Stimulated activated CD4-positive, alpha-beta T cell treated with anti-CD3 and anti-CD28 coated beads, Interleukin-1b, Interleukin-23, amount 100 ng/mL, for 24 hours (primary cell): ENCODE data around the gene CD7.
"Not testable (repeated sequence)": the region's sequence is repeated elsewhere in the genome, so short reads cannot be mapped to it uniquely, and the experiment has no call there.

Experiments
- DNase-seq, 4 experiments: peaks; one replicate each; pipeline ENCODE4 v3.0.0-alpha.2; 2020; ENCODE audit warnings: low read depth in 4 of 4, low spot score in 1 of 4

Gene CD7

DNA sequence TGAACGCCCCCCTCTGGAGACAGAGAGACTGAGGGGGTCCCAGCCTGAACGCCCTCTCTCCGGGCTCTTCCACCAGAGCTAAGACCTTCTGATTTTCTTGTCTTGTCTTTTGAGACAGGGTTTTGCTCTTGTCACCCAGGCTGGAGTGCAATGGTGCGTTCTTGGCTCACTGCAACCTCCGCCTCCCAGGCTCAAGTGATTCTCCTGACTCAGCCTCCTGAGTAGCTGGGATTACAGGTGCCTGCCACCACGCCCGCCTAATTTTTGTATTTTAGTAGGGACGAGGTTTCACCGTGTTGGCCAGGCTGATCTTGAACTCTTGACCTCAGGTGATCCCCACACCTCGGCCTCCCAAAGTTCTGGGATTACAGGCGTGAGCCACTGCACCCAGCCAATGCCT is 30.6 kb upstream of the CD7 start:
- DNase-seq: not testable (repeated sequence)

DNA sequence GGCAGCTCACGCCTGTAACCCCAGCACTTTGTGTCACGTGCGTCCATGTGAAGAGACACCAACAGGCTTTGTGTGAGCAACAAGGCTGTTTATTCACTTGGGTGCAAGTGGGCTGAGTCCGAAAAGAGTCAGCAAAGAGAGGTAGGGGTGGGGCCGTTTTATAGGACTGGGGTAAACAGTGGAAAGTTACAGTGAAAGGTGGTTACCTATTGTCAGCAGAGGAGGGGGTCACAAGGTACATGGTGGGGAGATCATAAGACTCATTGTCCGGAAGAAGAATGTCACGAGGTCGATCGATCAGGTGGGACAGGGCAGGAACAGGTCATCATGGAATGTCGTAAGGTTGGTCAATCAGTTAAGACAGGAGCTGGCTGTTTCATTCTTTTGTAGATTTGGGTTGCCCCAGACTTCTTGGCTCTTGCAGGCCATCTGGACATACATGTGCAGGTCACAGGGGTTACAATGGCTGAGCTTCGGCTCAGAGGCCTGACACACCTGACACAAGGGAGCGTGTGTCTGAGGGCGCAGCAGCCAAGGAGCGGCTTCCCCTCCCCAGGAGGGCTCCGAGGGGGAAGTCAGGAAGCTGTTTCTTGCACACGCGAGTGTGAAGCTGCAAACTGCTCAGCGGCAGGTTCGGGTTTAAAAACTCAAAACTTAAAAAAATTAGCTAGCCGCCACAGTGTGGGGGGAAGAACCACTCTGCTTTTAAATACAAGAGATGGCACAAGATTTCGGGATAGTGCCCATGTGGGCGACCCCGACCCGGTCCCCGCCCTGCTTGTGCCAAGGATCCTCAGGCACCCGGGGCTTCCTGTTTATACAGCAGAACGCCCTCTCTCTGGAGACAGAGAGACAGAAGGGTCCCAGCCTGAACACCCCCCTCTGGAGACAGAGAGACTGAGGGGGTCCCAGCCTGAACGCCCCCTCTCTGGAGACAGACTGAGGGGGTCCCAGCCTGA is 29.2 kb upstream of the CD7 start:
- no peak for DNase-seq

DNA sequence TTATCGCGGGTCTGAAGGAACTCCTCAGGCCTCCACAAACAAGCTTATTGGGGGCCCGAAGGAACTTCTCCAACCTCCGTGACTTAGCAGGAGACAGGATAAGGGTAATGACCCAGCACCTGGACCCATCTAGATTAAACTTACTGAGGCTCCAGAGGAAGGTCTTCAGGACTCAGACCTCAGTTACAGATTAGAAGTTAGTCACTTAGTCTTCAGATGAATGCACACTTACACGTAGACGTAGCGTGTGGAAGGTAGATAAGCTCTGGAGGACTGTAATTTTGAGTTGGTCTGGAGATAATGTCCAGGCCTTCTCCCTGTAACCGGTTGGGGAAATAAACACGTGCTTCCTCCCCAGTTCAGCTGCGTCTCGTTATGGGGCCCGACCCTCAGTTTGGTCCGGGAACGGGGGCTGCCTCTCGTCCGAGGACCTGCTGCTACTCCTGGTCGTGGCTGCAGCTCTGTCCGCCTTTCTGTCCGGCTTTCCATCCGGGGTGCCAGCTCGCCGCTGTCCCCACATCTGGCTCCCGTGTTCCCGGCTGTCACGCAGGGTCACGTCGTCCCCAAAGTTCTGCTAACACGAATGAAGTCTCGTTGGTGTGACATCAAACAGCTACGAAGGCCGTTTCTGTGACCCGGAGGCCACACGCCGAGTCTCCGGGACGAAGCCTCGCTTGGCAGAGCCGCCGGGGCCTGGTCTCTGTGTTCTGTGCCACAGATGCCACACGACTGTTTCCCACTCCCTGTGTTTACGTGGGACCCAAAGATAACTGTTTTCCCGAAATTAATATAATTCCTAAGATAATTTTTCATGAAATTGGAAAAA is 28.0 kb upstream of the CD7 start:
- no peak for DNase-seq

DNA sequence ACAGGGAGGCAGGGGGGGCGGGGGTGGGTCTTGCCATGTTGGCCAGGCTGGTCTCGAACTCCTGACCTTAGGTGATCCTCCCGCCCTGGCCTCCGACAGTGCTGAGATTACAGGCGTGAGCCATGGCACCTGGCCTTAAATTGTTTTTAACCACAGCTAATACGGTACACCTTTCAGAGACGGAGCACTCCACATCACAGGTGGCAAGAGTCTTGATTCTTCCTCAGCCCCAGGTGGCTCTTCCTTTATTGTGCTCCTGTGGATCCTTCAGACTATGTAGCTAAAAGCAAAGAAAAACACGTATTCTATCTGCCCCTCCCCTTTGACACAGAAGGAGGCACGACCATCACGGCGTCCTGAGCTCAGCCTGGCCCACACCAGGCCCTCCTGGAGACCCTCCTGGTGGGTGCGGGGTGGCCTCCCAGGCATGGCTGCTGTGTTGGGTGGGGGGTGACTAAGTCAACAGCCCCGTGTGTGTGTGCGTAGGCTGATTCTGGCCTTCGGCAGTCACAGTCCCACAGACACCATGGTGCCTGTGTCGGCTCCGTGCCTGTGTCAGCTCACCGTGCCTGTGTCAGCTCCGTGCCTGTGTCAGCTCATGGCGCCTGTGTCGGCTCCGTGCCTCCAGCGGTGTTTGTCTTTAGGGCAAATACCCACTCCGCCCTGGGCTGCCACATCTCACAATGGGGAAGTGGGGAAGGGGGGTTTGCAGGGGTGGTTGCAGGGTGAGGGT is 26.9 kb upstream of the CD7 start:
- DNase-seq: no peak

DNA sequence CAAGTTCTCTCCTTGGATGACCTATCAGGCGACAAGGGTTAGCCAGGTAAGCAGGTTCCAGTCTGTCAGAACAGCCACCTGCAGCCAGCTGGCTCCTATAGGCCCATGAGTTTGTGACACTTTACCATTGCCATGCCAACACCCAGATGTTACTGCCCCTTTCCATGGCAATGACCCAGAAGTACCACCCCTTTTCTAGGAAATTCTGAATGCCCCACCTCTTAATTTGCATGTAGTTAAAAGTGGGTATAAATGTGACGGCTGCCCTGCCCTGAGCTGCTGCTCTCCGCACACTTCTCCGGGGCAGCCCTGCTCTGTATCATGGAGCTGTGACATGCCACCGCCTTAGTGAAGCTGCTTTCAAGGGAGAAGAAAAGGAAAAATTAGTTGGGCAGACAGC is 26.2 kb upstream of the CD7 start:
- no peak for DNase-seq

DNA sequence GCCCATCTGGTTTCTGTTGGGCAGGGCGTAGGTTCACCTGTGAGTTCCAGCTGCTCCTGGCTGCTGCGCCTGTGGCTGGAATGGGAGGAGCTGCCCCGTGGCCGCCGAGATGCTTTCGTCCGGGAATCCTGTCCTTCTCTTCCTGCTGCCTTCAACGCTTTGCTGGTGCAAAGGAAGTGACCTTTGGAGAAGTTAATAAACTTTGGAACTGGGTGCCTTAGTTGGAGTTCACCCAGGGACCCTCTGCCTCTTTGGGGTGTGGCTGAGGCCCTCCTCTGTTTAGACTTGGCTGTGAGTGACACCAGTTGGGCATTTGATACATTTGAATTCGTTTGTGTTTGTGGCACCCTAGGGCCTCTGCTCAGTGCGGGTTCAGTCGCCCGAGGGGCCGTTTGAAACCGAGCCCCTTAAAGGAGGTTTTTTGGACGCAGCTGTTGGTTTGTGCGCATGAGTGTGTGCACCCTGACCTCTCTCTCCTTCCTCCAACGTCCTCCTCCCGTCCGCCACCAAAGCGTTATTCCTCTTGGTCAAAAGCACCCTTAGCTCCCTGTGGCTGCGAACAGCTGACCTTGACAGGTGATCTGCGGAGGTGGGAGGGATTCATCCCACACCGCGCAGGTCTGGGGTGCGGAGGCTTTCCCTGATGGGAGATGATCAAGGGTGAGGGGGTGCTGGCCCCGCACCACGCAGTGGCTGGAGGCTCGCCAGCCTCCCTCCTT is 25.1 kb upstream of the CD7 start:
- DNase-seq: no peak

DNA sequence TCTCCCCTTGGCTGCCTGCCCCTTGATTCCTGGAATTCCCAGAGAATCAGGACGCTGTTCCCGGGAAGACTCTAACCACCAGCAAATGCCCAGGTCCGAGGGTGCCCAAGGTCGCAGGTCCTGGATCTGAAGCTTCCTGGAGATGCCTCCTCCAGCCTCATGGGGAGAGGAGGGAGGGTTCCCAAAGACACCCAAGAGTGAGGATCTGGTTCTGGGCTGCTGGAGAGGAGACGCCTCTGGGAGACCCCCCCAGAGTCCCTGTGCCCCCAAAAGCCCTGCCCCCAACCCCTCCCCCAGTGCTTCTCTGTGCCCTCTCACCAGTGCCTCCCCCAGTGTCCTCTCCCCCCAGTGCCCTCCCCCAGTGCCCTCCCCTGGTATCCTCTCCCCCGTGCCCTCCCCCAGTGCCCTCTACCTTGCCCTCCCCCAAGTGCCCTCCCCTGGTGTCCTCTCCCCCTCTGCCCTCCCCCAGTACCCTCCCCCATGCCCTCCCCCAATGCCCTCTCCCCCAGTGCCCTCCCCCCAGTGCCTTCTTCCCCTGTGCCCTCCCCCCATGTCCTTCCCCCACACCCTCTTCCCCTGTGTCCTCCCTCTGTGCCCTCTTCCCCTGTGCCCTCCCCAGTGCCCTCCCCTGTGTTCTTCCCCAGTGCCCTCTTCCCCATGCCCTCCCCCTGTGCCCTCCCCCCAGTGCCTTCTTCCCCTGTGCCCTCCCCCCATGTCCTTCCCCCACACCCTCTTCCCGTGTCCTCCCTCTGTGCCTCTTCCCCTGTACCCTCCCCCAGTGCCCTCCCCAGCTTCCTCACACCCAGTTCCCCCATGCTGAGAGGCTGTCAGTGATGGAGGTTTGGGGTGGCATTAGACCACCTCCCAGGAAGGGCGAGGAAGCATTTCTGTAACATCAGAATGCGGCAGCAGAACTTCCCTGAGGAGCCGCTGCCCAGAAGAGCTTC is 22.5 kb upstream of the CD7 start:
- no peak for DNase-seq

DNA sequence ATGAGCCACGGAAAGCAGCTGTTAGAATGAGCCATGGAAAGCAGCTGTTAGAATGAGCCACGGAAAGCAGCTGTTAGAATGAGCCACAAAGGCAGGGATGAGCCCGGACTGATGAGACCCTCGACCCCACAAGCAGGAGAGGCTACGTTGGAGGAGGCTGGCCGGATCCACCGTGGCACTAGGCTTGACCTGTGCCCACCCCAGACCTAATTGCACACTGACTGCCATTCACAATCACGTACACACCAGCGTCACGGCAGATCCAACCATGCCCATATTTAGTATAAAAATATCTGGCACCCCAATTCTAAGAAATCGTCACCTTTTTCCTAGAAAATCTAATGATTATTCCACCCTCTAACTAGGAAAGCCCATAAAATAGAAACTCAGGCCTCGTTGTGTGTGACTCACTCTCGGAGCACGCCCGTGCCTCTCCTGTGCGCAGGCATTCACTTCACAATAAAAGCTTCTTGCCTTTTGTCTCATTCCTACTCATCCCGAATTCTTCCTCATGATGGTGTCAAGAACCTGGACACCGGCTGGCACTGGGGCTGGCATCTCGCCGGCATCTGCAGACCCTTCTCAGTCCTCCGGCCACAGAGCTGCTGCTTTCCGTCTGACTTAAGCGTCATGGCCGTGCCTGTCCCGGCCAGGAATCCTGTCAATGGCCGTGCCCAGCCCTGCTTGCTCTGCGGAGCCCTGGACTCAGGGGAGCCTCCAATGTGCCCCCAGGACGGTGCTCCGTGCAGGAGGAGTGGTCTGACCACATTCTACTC is 21.6 kb upstream of the CD7 start:
- DNase-seq: no peak

DNA sequence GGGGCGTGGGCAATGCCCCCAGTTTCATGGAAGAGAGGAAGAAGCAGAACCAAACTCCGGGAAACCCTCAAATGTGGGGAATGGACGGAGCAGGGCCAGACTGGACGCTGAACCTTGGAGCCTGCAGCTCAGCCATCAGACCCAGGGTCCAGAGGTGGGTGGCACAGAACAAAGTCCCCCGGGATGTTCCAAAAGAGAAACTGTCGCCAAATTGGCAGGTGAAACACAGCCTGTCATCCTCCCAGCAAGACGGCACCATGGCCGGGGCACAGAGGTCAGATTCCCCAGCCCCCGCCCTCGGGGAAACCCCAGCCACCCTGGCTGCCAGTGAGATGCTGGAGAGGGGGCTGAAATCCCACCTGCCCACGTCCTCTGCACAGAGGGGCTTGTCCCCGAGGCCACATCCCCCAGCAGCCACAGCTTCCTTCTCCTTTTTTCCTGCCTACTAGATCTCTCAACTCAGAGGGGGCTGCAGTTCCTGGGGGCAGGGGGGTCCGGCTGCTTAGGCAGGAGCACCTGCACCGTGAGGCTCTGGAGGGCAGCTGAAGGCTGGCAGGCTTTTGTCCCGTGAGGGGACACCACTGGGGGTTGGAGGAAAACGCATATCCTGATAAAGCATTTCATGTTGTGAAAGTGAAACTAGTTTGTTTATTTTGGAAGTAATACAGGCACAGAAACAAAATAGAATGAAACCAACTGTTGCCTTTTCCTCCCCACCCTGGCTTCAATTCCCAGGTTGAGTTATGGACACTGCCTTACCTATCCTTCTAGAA is 17.4 kb upstream of the CD7 start:
- DNase-seq: no peak

DNA sequence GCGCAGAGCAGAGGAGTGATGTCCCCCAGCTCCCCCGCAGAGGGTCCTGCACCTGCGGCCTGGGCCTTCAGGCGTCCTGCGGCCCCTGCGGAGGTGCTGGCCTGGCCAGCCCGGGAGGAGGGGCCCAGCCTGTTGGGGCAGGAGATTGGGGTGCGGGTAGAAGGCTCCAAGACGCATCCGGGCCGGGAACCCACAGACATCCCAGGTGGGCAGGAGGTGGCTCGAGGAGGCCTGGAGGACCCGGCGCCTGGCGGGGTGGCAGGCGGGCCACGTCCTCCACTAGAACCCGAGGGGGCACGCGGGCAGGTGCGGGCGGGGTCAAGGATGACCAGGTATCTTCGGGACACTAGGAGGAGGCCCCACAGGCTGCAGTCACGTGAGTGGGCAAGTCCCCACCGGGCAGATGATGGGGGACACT is 16.8 kb upstream of the CD7 start:
- no peak for DNase-seq

DNA sequence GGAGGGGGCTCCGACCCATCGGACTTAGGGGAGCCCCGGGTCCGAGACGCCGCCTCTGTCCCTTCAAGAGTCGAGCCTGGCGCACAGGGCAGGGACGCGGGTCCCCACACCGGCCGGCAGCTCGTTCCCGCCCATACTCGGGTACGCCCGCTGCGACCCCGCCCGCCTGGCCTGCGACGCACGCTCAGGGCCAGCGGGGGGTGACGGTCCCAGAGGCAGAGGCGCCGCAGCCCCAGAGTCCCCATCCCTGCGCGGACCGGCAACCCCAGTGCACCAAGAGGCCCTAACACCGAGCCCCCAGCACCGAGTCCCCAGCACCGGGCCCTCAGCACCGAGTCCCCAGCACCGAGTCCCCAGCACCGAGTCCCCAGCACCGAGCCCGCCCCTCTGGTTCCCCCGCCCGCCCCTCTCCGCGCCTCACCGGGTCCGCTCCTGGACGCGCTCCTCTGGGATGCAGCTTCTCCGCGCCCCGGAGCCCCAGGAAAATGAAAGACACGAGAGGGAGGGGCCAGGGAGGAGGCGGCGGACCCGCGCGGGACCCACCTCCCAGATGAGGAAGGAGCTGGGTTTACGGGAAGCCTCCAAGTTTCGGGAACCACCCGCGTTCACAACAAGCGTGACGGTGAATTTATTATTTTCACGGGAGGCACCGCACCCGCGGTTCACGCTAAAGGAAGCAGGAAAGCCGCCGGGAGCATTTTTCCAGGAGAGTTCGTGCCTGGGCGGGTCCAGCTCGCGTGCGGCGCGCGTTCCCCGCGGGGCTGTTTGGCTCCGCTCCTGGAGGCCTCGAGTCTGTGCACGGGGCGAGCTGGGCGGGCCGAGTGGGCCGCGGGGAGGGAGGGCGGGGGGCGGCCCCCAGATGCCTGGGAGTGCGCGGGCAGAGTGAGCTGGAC is 16.1 kb upstream of the CD7 start, which contains the start of gene SECTM1:
Gene SECTM1, minus strand, starts transcription at position 488 of the 893 bp plus-strand sequence. CDS start 6,526 bp downstream, outside the sequence.
- no peak for DNase-seq

DNA sequence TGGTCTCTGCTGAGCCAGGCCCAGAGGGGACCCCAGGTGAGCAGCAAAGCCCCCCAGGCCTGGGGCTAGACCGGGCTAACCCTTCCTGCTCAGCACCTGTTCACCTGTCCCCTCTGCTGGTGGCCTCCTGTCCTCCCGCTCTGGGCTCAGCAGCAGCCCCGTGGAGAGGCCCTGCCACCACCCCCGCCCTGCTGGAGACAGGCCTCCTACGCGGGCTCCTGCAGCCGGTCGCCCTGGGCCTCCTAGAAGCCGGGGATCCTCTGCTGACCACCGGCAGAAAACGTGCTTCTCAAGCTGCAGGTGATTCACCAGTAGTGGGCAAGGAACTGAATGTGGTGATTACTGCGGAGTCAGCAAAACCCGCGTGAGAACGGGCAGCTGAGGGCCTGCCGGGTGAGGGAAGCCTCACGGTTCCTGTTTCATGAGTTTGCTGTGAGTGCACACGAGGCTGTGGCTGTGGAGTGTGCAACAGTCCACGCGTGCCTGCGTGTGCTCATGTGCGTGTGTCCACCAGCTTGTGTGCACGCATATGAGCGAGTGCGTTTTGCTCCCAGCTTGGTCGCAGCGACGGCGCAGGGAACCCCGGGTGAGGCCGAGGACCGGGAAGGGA is 15.4 kb upstream of the CD7 start:
- DNase-seq: no peak

DNA sequence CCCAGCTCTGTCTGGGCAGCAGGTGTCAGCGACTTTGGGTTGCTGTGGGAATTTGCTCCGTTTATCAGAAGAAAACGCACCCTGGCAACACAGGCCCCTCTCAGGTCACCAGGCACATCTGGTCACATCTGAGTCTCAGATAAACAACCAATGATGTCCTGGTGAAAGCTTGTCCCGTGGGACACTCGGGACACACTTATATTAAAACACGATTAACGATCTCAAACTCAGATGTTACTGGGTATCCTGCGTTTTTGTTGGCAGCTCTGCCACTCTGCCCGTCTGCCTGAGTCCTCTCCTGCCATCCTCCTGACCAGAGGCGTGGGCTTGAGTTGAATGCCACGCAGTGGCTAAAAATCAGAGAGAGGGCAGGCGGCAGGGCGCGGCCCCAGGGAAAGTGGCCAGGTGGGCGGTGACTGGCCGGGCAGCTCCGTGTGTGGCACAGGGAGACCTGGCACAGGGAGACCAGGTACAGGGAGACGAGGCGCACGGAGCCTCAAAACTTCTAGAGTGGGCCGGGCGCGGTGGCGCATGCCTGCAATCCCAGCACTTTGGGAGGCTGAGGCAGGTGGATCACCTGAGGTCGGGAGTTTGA is 14.0 kb upstream of the CD7 start:
- DNase-seq: no peak

DNA sequence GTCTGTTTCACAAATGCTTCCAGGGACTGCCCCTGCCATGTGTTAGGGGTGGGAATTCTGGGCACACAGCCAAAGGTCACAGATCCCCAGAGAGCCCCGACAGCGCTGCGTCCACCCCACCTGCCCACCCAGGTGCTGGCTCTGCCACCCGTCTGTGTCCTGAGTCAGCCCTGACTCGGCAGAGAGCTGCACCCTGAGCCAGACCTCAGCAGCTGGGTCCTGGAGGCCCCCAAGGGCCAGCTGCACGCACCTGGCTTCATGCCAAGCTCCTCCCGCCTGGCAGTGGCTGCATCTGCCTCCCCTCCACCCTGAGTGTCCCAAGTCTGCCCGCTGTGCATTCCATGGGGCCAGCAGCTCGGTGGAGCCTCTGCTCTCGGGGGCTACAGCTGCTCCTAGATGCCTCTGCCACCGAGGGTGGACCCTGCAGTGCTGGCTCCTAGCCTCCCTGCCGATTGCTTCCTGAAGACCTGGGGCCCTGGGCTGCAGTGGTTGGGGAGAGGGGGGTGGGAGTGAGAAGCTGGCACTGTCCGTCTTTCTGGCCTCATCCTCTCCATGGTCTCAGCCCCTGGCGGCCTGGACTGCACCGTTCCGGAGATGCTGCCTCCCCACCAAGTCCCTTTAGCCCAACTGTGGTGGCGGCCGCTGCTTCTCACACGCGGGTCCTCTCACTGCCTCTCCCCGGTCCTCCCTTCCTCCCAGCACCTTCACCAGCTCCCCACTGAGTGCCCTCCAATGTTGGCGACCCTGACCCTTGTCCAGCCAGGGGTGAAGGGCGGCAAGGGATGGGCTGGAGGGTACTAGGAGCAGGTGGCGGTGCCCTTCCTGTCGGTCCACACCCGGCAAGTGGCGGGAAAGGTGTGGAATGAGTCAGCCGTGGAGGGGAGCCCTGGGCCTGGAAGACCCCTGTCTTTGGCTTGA is 13.2 kb upstream of the CD7 start:
- DNase-seq: no peak

DNA sequence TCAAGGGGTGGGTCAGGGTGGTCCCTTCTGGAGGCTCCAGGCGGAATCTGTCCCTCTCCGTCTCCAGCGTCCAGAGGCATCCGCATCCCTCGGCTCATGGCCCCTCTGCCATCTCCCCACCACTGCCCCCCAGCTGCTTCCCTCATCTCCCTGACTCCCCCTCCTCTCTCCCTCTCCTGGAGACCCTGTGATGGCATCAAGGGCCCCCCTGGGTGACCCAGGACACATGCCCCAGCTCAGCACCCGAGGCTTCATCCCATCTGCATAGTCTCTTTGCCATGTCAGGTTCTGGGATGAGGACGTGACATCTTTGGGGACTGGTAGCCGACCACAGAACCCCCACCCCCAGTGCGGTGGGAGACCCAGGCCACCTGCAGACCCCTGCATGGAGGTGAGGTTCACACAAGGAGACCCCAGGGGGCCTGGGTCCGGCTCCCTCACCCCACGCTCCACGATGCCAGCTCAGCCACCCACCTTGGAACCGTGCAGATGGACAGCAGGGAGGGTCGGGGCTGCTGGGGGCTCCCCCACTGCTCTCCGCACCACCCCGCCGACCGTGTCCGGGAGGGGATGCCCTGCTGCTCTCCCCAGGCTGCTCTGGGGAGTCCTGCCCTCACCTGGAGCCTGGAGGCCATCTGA is 12.4 kb upstream of the CD7 start:
- no peak for DNase-seq
